Epithelial cell of proximal tubule (primary cell): ENCODE results near the gene DAD1. TPM values are rescaled to one million over a fixed set of nuclear protein-coding genes. Genes with fewer than 3 reads are reported as not detected.

Experiments
- DNase-seq: peaks from one replicate; pipeline ENCODE4 v3.0.0-alpha.2; 2011; ENCODE audit warnings: low read depth
- H3K4me3 ChIP-seq: 2 replicates; pipeline ENCODE4 v1.5.1; 2011; ENCODE audit warnings: low read depth, mild to moderate bottlenecking, low read length
- CTCF ChIP-seq: conservative IDR thresholded peaks from 2 replicates; pipeline ENCODE4 v1.5.1; 2012; ENCODE audit warnings: low read depth, mild to moderate bottlenecking, low read length
- total RNA-seq: library from RNA; depleted of rRNA; stranded (reverse); fragments of >200 nt; gene quantifications from 2 replicates; pipeline ENCODE4 v1.2.3, GENCODE V29; 2015

The DAD1 gene
- total RNA-seq, 1 donor from 2014 or later, result 389 TPM

GRCh38 chr14:22517117-22517720, 71.8 kb downstream of the DAD1 start:
- H3K4me3 ChIP-seq, result no peak overlapping the region
- no peak for TF ChIP-seq CTCF
- no peak for DNase-seq

GRCh38 chr14:22515929-22516328, 73.1 kb downstream of the DAD1 start:
- no peak for DNase-seq
- TF ChIP-seq CTCF, result no peak
- H3K4me3 ChIP-seq, result no peak overlapping the region

Other genes starting within 250 kb of the DAD1 start
- gene ABHD4, start 9.1 kb upstream of the DAD1 start, total RNA-seq, result 10.3 and 10.7 TPM in 2 replicates
- not detected in 2 replicates for gene OR6J1, start 55.1 kb upstream of the DAD1 start, total RNA-seq
- 99.2 and 109 TPM in 2 replicates for gene OXA1L, start 177.5 kb upstream of the DAD1 start, total RNA-seq
- gene SLC7A7, start 226.2 kb upstream of the DAD1 start, total RNA-seq, result 3.5 and 5.6 TPM in 2 replicates
- 160 and 224 TPM in 2 replicates for gene MRPL52, start 240.7 kb upstream of the DAD1 start, total RNA-seq
- 224 and 227 TPM in 2 replicates for gene MMP14, start 247.4 kb upstream of the DAD1 start, total RNA-seq